Measurements from ENCODE around the gene IMP3.

The IMP3 gene

GRCh38 chr15:75672646-75673425 is 32.8 kb upstream of the IMP3 start:
- no peak for DNase-seq

- DNase-seq: no peak
These were observed 31.9 kb upstream of the IMP3 start for GRCh38 chr15:75671730-75672602.

DNA sequence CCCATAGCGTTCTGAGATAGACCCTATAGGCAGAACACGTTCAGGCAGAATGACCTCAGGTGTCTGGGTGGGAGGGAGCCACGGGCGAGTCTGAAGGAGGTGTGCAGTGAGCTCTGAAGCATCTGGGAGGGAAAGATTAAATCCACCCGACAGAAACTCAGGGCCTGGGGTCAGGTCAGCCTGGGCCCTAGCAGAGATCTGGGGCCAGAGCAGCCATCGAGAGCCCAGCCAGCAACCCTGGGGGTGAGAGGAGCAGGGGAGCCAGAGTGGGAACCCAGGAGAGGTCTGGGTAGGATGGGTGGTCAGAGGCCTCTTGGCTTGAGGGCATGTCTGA is 29.8 kb upstream of the IMP3 start:
- no peak for DNase-seq

- no peak for DNase-seq
These were observed 29.3 kb upstream of the IMP3 start for GRCh38 chr15:75669191-75669878.

DNA sequence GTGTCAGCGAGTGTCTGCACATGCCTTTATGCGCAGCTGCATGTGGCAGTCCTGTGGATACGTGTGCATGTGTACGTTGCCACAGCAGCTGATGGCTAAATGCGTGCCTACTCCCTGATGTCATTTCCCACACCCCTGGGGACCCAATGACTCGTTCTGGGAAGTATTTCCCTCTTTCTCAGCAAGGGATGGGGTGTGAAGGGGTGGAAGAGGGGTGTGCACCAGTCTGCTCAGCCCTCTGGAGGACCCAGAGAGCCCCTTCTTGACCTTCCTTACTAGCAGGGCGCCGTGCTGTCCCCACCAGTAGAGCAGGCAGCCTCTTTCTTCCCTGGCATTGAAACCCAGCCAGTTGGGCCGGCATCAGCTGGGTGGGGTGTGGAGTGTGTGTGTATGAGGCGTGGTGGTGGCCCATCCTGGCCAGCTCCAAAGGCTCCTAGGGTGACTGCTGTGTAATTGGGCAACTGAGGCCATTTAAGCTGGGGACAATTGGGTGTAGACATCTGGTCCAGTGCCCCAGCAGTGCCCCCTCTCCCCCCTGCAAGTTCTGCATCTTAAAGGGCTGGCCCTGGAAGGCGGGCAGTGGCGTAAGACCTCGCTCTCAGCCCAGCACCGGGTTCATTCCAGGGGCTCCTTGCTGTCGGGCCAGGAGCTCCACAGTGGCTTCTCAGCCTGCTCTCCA is 26.9 kb upstream of the IMP3 start:
- no peak for DNase-seq

- DNase-seq: no peak
These were observed 24.0 kb upstream of the IMP3 start for GRCh38 chr15:75663931-75664421.

DNA sequence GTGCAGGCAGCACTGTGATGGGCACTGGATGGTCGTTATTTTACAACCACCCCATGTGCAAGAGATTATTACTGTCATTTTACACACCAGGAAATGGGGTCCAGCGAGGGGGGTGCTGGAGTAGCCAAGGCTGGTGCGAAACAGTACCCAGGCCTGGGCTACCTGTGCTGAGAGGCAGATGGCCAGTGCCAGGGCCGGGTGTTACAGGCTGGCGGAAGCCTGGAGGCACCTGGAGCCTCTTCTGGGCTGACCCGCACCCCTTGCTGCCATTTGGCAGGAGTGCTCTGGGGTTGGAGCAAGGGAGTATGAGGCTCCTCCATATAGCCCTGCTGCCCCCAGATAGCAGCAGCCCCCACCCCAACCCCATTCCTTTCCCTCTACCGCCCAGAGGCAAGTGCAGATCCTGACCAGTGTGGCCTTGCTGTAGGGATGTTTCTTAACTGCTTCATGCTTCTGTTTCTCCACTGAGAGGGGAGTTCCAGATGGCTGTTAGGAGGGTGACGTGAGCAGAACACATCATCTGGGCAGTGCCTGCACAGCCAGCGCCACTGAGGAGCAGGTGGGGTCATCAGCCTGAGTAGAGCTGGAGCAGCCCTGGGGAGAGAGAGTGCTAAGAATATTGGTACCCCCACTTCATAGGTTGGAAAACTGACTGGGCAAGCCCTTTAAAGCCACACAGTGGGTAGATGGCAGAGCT is 22.9 kb upstream of the IMP3 start:
- no peak for DNase-seq

GRCh38 chr15:75661756-75662140 is 21.7 kb upstream of the IMP3 start:
- DNase-seq: no peak

GRCh38 chr15:75661100-75661755 is 21.2 kb upstream of the IMP3 start:
- DNase-seq: no peak

DNA sequence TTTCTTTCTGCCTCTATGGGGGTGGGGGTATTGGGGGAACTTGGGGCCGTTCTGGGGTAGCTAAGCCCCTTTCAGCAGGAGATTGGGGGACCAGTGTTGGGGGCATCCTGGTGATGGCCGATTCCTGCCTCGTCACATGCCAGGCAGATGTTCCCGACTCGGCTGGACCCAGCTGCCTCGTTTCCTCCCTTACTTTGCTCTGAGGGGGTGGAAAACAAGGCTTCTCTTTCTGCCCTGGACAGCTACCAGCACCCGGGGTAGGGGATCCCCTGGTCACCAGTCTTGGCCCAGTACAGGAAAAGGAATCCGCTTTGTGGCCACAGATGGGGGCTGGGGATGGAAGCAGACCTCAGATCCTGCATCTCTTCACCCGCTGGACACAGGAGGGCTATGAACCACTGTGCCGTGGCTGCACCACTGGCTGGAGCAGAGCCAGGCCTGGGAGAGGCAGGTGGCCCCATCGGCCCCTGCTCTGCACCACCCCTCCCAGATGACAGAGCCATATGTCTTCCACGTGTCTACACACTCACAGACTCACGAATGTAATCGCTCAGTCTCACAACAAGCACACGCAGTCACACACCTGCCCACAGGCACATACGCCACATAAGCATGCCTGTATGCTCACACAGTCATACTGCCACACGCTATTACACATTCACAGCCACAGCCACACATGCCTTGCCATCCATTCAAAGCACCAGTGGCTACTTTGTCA is 20.1 kb upstream of the IMP3 start:
- no peak for DNase-seq

DNA sequence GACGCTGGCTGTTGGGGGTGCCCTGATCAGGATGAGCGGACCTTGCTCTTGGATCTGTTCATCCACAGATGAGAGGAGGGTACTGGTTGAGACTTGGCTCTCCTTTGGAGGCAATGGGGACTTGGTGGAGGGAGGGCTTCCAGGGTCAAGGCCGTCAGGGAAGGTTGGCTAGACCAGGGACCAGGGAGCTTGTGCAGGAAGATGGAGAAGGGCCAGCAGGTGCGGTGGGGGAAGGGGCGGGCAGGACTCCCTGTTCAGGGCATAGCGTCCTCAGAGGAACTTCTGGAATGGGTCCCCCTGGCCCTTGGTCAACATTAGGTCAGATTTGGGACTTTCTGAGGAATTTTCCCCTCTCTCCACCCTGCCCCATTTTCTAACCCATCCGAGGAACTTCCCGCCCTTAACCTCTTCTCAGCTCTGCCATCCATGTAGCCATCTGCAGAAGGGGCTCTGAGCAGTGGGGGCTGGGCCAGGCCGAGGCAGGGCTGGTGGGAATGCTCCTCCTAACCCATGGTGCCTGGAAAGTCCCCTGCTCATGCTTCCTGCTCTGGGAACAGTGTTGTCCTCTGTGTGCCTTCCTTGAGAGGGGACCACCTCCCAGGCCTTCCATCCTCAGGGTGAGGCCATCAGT is 19.2 kb upstream of the IMP3 start:
- DNase-seq: no peak

DNA sequence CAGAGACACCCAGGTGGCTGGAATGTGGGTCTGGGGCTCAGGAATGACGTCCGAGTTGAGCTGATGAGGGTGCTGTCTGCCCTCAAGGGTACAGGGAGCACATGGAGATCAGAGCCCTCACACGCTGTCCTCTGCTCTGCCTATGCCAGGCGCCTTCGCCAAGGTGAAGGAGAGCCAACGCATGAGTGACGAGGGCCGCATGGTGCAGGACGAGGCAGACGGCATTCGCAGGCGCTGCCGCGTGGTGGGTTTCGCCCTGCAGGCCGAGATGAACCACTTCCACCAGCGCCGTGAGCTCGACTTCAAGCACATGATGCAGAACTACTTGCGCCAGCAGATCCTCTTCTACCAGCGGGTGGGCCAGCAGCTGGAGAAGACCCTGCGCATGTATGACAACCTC is 16.8 kb upstream of the IMP3 start:
- DNase-seq: no peak

- DNase-seq: no peak
These were observed 16.3 kb upstream of the IMP3 start for GRCh38 chr15:75656331-75656730.

GRCh38 chr15:75655931-75656330 is 15.9 kb upstream of the IMP3 start:
- DNase-seq: no peak

DNA sequence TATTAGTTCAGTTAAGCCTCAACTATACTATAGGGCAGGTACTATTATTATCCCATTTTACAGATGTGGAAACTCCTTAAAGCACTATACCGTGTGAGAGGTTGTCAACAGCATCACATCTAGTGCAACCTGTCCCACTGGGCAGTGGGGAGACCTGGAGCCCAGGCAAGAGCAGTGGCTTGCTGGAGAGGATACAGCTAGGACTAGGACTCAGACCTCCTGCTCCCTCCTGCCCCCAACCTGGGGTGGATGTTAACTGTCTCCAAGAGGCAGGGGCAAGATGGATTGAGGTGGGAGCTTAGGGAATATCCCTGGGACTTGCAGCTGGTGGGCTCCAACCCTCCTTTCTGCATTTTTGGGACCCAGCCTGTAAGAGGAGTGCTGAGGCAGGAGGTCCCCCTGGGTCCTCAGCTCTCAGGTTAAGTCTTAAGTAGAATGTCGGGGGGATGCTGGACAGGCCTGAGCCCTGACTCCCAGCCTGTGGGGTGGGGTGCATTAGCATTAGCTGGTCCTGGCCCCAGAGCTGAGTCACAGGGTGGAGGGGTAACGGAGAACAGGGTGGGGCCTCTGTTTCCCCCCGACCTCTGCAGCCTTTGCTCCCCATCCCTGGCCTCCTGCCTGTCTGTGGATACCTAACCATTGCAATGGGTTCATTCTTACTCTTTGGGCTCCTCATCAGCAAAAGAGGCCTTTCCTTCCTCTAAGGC is 14.3 kb upstream of the IMP3 start:
- no peak for DNase-seq

DNA sequence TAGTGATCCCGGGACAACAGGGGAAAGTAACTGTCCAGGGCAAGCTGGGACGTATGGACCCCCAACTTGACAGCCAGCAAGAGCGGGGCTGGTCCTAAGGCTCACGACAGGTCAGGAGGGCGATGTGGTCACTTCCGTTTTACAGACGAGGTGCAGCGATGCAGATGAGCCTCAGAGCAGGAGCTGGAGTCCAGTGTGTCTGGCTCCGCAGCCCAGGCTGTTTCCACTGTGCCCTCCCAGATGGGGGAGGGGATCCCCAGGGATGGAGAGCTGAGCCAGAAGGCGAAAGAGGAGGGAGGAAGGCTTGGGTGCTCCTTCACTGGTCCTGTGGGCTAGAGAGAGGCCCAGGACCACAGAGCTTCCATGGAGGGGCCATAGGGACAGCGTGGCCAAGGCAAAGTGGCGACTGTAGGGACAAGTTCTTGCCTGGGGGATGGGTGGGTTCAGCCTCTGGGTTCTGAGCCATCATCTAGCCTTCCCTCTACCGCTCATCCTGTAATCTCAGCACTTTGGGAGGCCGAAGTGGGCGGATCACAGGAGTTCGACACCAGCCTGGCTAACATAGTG is 13.4 kb upstream of the IMP3 start:
- no peak for DNase-seq

DNA sequence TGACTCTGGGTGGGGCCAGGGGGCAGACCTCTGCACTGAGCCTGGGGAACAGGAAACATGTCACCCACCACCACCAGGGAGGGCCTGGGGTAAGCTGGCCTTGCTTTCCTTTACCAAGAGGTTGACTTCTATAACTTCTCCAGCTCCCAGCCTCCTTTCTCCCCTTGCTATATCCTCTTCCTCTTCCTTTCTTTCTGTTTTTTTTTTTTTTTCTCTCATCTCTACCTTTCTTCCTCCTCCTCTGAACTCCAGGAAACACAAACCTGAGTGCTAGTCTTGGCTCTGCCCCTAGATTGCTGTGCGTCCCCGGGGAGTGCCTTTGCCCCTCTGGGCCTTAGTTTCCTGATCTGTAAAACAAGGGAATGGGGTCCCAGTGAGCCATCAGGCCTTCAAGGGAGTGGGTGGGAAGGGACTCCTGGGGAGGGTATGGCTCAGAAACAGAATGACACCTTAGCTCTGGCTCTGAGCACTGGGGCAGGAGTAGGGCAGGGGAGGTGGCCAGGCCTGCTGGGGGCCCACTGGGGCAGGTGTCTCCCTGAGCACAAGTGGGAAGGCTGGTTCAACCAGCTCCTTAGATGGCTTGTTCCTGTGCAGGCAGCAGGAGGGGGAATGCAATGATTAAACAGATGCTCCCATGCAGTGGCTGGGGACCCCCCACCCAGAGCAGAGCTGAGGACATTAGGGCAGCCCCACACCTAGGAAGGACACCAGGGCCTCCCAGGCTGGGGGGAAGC is 12.0 kb upstream of the IMP3 start:
- no peak for DNase-seq

DNA sequence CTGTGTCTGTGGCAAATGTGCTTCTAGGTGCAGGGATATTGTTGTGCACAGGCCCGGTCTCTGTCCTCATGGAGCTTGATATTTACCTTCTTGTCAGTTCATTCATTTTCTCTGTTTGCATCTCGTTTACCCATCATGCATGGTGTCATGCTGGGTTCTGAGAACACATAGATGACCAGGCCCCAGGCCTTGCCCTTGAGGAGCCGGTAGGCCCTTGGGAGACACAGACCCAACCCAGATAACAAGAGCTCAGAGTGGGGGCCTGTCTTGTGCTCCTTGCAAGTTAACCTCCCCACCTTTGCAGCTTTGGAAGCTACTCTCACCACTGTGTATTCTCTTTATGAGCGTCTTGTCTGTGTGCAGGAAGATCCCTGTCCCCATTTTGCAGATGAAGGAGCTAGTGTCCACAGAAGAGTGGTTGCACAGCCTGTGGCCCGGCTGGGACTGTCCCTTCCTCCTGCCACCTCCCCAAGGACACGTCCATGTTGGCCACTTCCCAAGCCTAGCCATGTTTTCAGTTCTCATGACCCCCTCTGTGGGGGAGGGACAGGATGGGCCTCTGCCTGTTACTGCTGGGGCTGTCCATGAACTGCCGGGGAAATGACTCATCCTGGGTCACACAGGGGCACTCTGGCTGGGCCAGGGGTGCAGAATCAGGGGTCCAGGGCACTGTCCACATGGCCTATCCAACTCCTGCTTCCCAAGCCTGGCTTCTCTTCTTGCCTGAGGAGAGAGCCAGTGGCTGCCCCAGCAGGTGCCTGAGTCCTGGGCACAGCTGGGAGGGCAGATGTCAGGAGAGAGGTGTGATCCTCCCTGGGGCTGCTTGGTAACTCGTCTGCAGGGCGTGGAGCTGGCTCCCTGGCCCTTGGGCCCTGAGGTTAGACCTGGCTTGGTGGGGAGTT is 11.1 kb upstream of the IMP3 start:
- DNase-seq: no peak
